ENCODE data around the gene GRIN2A. TPM values are rescaled to one million over a fixed set of nuclear protein-coding genes. Genes with fewer than 3 reads are reported as not detected.

The GRIN2A gene
- total RNA-seq, 1 donor from 2014 or later, result not detected

DNA sequence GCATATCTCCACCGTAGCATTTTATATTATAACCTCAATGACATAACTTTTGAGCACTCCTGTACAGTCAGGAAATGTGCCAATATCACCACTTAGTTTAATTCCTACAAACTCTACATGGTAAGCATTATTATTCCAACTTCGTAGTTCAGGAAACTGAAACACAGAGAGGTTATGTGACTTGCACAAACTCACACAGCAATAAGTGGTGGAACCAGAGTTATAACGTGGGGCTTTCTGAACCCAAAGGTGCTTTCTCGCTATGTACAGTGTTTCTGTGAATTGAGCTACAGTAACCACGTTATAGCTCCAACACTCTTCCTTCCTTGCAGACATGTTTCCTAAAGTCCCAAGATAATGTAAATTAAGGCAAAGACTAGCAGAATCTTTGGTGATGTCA is 330.2 kb downstream of the GRIN2A start:
- DNase-seq (ENCODE audit: extremely low spot score, unreplicated experiment), result no peak
- Mint-ChIP-seq H3K9me3 (ENCODE audit: unreplicated experiment) (peaks cover 11% of the 10 kb centered on the region), H3K36me3 (ENCODE audit: unreplicated experiment) (no peaks in the 10 kb centered on the region), H3K27ac (ENCODE audit: unreplicated experiment) (no peak overlapping the region), H3K27me3 (ENCODE audit: unreplicated experiment) (no peaks in the 10 kb centered on the region), H3K4me3 (ENCODE audit: unreplicated experiment) (no peak overlapping the region), H3K4me1 (ENCODE audit: unreplicated experiment) (peaks cover 1% of the 10 kb centered on the region)
- TF ChIP-seq, protein P1, sequence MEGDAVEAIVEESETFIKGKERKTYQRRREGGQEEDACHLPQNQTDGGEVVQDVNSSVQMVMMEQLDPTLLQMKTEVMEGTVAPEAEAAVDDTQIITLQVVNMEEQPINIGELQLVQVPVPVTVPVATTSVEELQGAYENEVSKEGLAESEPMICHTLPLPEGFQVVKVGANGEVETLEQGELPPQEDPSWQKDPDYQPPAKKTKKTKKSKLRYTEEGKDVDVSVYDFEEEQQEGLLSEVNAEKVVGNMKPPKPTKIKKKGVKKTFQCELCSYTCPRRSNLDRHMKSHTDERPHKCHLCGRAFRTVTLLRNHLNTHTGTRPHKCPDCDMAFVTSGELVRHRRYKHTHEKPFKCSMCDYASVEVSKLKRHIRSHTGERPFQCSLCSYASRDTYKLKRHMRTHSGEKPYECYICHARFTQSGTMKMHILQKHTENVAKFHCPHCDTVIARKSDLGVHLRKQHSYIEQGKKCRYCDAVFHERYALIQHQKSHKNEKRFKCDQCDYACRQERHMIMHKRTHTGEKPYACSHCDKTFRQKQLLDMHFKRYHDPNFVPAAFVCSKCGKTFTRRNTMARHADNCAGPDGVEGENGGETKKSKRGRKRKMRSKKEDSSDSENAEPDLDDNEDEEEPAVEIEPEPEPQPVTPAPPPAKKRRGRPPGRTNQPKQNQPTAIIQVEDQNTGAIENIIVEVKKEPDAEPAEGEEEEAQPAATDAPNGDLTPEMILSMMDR (IDR thresholded peaks at IDR 0.05), result no peak

DNA sequence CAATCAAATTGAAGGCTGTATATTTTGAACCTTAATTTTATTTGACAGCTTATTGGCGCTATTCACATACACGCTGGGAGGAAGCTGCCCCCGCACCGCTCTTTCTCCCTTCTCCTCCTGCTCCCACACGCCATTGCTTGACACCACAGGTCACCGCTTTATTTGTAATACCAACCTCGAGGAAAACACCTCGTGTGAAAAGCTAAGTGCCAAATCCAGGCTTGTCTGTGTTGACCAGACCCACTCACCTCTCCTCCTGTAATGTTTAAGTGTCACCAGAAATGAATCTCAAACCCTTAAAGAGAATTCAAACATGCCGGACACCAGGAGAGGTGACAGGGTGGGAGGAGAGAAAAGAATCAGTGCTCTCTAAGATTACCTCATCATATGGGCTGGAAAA is 331.4 kb downstream of the GRIN2A start:
- no peak for DNase-seq (ENCODE audit: extremely low spot score, unreplicated experiment)
- Mint-ChIP-seq H3K9me3 (ENCODE audit: unreplicated experiment) (peaks cover 11% of the 10 kb centered on the region), H3K4me3 (ENCODE audit: unreplicated experiment) (no peak overlapping the region), H3K27me3 (ENCODE audit: unreplicated experiment) (no peaks in the 10 kb centered on the region), H3K4me1 (ENCODE audit: unreplicated experiment) (peaks cover 6% of the 10 kb centered on the region), H3K27ac (ENCODE audit: unreplicated experiment) (no peak overlapping the region), H3K36me3 (ENCODE audit: unreplicated experiment) (no peaks in the 10 kb centered on the region)
- TF ChIP-seq, protein P1 (IDR thresholded peaks at IDR 0.05), result no peak

DNA sequence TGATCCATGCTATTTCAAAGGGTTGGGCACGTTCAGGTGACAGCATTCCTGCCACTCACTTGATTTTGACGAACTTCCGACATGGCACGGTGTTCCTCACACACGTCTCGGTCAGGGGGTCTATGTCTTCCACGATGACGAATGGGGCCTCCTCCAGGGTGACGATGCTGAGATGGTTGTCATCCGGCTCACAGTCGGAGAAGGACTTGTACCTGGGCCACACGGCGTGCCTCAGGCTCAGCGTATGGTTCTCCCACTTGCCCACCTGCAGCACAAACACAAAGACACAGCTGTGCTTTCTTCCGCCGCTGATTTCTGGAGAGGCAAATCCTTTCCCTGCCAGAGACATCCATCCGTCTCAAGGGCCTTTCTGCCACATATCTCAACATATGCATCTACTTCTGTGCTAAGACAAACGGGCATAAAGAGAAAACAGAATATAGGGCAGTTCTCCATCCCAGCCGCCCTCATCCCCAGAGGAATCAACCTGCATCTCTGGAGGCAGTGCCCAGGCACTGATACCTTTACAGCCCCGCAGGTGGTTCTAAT is 332.5 kb downstream of the GRIN2A start:
- Mint-ChIP-seq H3K27ac (ENCODE audit: unreplicated experiment) (no peak overlapping the region), H3K27me3 (ENCODE audit: unreplicated experiment) (no peaks in the 10 kb centered on the region), H3K4me3 (ENCODE audit: unreplicated experiment) (no peak overlapping the region), H3K9me3 (ENCODE audit: unreplicated experiment) (peaks cover 11% of the 10 kb centered on the region), H3K4me1 (ENCODE audit: unreplicated experiment) (peaks cover 10% of the 10 kb centered on the region), H3K36me3 (ENCODE audit: unreplicated experiment) (no peaks in the 10 kb centered on the region)
- TF ChIP-seq, protein P1 (IDR thresholded peaks at IDR 0.05), result no peak
- no peak for DNase-seq (ENCODE audit: extremely low spot score, unreplicated experiment)

DNA sequence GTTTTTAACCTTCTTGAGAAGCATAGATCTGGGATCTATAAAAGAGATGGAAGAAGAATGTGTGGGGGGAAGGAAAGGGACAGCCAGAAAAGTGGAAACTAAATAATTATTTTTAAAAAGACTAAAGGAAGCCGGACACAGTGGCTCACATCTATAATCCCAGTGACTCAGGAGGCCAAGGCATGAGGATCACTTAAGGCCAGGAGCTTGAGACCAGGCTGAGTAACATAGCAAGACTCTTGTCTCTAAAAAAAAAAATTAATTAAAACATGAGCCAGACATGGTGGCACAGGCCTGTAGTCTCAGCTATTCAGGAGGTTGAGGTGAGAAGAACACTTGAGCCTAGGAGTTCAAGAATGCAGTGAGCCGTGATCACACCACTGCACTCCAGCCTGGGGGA is 335.1 kb downstream of the GRIN2A start:
- DNase-seq (ENCODE audit: extremely low spot score, unreplicated experiment), result no peak
- peaks cover 10% of the 10 kb centered on the region for H3K4me1 Mint-ChIP-seq (ENCODE audit: unreplicated experiment)

DNA sequence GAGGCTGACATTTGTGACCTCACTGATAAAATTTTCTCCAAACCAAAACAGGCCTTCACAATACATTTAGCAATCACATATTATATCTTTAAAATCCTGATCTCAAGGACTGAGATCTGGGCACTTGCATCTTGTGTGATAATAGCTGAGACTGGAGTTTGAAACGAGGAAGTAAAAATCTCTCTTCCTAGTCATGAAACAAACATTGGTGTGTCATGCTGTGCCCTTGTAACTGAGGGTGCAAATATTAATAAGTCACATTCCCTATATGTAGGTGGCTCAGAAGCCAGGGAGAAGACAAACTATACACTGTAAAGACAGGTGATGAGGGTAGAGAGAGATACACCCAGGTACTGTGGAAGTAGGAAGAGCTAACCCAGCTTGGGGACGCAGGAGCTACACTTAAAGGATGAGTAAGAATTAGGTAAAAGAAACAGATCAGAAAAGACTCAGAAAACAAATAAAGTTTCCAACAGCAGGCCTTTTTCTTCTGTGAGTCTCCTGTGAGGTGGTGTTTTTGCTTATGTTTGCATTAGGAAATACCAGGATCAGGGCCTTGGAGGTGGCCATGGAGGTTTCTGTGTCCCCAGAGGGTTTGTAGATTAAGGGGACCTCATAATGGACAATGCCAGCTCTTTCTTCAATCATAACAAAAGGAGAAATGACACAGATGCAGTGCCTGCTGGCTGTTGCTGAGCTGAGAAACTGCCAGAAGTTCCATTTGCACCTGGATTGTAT is 335.7 kb downstream of the GRIN2A start:
- no peaks in the 10 kb centered on the region for H3K27me3 Mint-ChIP-seq (ENCODE audit: unreplicated experiment)
- H3K9me3 Mint-ChIP-seq (ENCODE audit: unreplicated experiment), result peaks cover 5% of the 10 kb centered on the region
- no peaks in the 10 kb centered on the region for H3K36me3 Mint-ChIP-seq (ENCODE audit: unreplicated experiment)
- DNase-seq (ENCODE audit: extremely low spot score, unreplicated experiment), result no peak
- TF ChIP-seq, protein P1 (IDR thresholded peaks at IDR 0.05), result no peak
- peaks cover 10% of the 10 kb centered on the region for H3K4me1 Mint-ChIP-seq (ENCODE audit: unreplicated experiment)
- no peak overlapping the region for H3K4me3 Mint-ChIP-seq (ENCODE audit: unreplicated experiment)
- no peak overlapping the region for H3K27ac Mint-ChIP-seq (ENCODE audit: unreplicated experiment)

More for the DNA sequence above, 335.1 kb downstream of the GRIN2A start:
- H3K9me3 Mint-ChIP-seq (ENCODE audit: unreplicated experiment), result peaks cover 7% of the 10 kb centered on the region
- TF ChIP-seq, protein P1 (IDR thresholded peaks at IDR 0.05), result no peak
- H3K27me3 Mint-ChIP-seq (ENCODE audit: unreplicated experiment), result no peaks in the 10 kb centered on the region
- no peaks in the 10 kb centered on the region for H3K36me3 Mint-ChIP-seq (ENCODE audit: unreplicated experiment)
- no peak overlapping the region for H3K4me3 Mint-ChIP-seq (ENCODE audit: unreplicated experiment)
- H3K27ac Mint-ChIP-seq (ENCODE audit: unreplicated experiment), result no peak overlapping the region
